ENCODE results near the gene PNCK.
"Not testable (repeated sequence)": the region's sequence is repeated elsewhere in the genome, so short reads cannot be mapped to it uniquely, and the experiment has no call there.

PNCK gene

GRCh38 chrX:153685751-153686696 lies 12.4 kb upstream of the PNCK start:
- no peak for DNase-seq

- no peak for DNase-seq
These were observed 11.5 kb upstream of the PNCK start for GRCh38 chrX:153685156-153685536.

- no peak for DNase-seq
These were observed 11.0 kb upstream of the PNCK start for GRCh38 chrX:153684467-153685155.

GRCh38 chrX:153683486-153683885 lies 9.9 kb upstream of the PNCK start:
- not testable (repeated sequence) for DNase-seq

GRCh38 chrX:153681175-153681574 lies 7.6 kb upstream of the PNCK start:
- DNase-seq: no peak

- DNase-seq: no peak
These were observed 722 bp upstream of the PNCK start for GRCh38 chrX:153674219-153674851.

GRCh38 chrX:153672531-153673427 lies 834 bp downstream of the PNCK start:
- DNase-seq: no peak

- DNase-seq: no peak
These were observed 1.8 kb downstream of the PNCK start for GRCh38 chrX:153671589-153672530.

GRCh38 chrX:153670748-153671588 lies 2.6 kb downstream of the PNCK start:
- DNase-seq: no peak

GRCh38 chrX:153669901-153670731 lies 3.5 kb downstream of the PNCK start:
- DNase-seq: no peak

GRCh38 chrX:153669174-153669890 lies 4.3 kb downstream of the PNCK start:
- no peak for DNase-seq

- no peak for DNase-seq
These were observed 5.0 kb downstream of the PNCK start for GRCh38 chrX:153668423-153669173.

- DNase-seq: peak; percentile 64
These were observed 5.6 kb downstream of the PNCK start for GRCh38 chrX:153667956-153668396.

GRCh38 chrX:153667281-153667955 lies 6.2 kb downstream of the PNCK start:
- DNase-seq: no peak

- DNase-seq: no peak
These were observed 7.8 kb downstream of the PNCK start for GRCh38 chrX:153665726-153666306.

- peak; percentile 4 for DNase-seq
These were observed 11.3 kb downstream of the PNCK start for GRCh38 chrX:153662266-153662665.

GRCh38 chrX:153659268-153659667 lies 14.3 kb downstream of the PNCK start:
- no peak for DNase-seq
